DMS53 (cell line): ENCODE measurements around the gene TRH.
A peak's percentile ranks its signal among the peaks of the same experiment; 100 is the strongest.
"Not testable (repeated sequence)": the region's sequence is repeated elsewhere in the genome, so short reads cannot be mapped to it uniquely, and the experiment has no call there.

Experiments used
- DNase-seq: peaks from one replicate; lab custom pipeline; 2025; lab: John Stamatoyannopoulos, UW

TRH gene

GRCh38 chr3:129965937-129966336 is 8.6 kb upstream of the TRH start:
- DNase-seq = no peak

- DNase-seq = no peak
These were observed 7.6 kb upstream of the TRH start for GRCh38 chr3:129966876-129967275.

- no peak for DNase-seq
These were observed 6.8 kb upstream of the TRH start for GRCh38 chr3:129967761-129968160.

GRCh38 chr3:129971351-129972052 is 3.0 kb upstream of the TRH start:
- peak; percentile 54 for DNase-seq

- DNase-seq = no peak
These were observed 2.2 kb upstream of the TRH start for GRCh38 chr3:129972301-129972700.

- no peak for DNase-seq
These were observed 512 bp upstream of the TRH start for GRCh38 chr3:129973853-129974563.

- DNase-seq = peak; percentile 39
These were observed 549 bp downstream of the TRH start for GRCh38 chr3:129974833-129975704.

GRCh38 chr3:129975705-129976048 is 1.2 kb downstream of the TRH start:
- peak; percentile 58 for DNase-seq

- no peak for DNase-seq
These were observed 1.8 kb downstream of the TRH start for GRCh38 chr3:129976286-129976685.

GRCh38 chr3:129978123-129978522 is 3.6 kb downstream of the TRH start:
- no peak for DNase-seq

GRCh38 chr3:129979905-129980304 is 5.4 kb downstream of the TRH start:
- DNase-seq = no peak

GRCh38 chr3:129983561-129983960 is 9.0 kb downstream of the TRH start:
- no peak for DNase-seq

GRCh38 chr3:129984125-129984524 is 9.6 kb downstream of the TRH start:
- DNase-seq = no peak

GRCh38 chr3:129985113-129985512 is 10.6 kb downstream of the TRH start:
- DNase-seq = no peak

- no peak for DNase-seq
These were observed 13.9 kb downstream of the TRH start for GRCh38 chr3:129988429-129988828.

- no peak for DNase-seq
These were observed 14.9 kb downstream of the TRH start for GRCh38 chr3:129989414-129989813.

GRCh38 chr3:129992781-129993180 is 18.3 kb downstream of the TRH start:
- peak; percentile 3 for DNase-seq

- no peak for DNase-seq
These were observed 20.5 kb downstream of the TRH start for GRCh38 chr3:129994883-129995559.

GRCh38 chr3:129996073-129996472 is 21.6 kb downstream of the TRH start:
- DNase-seq = no peak

GRCh38 chr3:129999176-129999575 is 24.7 kb downstream of the TRH start:
- DNase-seq = not testable (repeated sequence)

GRCh38 chr3:130002666-130003598 is 28.4 kb downstream of the TRH start:
- DNase-seq = peak; percentile 58
